Endometrium (tissue), 2 donors: ENCODE results near the gene ICAM2.
"Not testable (repeated sequence)": the region's sequence is repeated elsewhere in the genome, so short reads cannot be mapped to it uniquely, and the experiment has no call there.

Source experiments
- FAIRE-seq: peaks from 2 replicates; lab custom pipeline; 2012; peaks lifted over from hg19 to GRCh38; lab: Jason Lieb, UNC
- donor health status: control.
- donor health status: control.

Gene ICAM2

DNA sequence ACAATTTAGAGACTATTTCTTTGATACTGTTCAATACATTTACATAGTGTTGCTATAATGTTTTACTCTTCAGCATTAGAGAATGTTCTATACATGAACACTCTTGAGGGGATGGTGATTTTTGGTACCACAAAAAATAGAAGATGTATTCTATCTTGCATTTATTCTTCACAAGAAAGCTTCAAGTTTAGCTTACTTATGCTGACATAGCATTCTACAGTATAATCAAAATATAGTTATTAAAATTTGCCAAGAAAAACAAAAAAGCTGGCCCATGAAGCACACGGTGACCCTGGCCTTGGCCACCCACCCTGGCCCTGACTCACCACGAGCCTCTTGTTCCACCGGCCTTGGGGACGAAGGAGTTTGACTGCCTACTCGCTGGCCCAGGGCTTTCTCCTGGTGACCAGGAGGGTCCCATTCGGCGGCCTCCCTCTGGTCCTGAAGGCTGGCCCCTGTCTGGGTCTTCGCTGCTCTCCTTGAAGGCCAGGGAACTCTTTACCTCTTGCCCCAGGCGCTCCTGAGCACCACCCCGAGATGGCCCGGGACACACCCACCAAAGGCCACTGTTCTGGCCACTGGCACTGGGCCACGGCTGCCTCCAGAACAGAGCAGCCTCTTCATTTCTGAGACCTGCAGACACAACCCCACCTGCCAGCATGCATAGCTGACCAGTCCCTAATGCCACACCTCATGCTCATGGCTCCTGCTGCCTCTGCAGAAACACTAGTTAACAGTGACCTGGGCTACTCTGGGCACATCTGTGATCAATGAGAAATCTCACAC is 22.5 kb upstream of the ICAM2 start:
- no peak for FAIRE-seq

DNA sequence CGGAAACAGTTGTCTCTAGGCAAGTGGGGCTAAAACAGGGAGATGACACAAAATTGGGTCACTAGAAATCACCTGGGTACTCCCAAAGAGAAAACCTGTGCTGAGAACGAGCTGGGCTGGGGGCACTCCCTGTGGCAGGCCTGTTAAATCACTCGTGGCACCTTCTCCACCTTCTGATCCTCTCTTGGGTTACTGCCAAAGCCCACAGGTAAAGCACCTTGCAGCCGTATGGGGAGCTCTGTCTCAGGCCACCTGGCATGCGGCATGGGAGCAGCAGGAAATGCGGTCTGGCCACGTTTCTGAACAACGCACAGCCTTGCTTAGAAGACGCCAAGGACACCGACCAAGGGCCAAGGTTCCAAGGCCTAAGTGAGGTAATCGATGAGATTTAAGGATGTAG is 21.5 kb upstream of the ICAM2 start:
- no peak for FAIRE-seq

DNA sequence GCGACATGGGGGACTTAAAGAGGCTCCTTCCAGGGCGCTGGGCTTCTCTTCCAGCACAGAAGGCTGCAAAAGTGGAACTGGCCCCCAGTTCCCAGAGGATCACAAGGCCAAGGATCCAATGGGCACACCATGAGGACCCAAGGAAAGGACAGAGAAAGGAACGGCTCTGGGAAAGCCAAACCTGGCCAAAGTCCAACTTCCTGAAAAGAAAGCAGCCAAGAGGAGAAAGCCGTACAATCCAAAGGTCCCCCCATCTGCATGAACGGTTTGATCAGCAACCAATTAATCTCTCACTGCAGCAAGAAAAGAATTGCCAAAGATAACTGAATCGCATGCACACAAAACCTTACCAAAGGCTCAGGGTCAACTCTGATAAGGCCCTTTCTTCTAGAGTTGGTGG is 19.8 kb upstream of the ICAM2 start:
- FAIRE-seq = no peak

DNA sequence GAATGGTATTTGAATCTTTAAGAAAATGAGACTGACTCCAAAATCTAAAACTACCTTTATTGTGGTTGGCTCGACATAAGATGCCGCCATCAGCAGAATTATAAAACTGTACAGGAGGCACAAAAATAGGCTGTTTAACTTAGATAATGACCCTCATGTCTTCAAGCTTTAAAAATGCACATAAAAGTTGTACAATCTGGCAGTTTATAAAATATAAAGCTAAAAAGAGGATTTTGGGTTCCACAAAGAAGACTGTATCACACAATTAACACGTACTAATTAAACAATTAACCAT is 18.6 kb upstream of the ICAM2 start:
- no peak for FAIRE-seq

DNA sequence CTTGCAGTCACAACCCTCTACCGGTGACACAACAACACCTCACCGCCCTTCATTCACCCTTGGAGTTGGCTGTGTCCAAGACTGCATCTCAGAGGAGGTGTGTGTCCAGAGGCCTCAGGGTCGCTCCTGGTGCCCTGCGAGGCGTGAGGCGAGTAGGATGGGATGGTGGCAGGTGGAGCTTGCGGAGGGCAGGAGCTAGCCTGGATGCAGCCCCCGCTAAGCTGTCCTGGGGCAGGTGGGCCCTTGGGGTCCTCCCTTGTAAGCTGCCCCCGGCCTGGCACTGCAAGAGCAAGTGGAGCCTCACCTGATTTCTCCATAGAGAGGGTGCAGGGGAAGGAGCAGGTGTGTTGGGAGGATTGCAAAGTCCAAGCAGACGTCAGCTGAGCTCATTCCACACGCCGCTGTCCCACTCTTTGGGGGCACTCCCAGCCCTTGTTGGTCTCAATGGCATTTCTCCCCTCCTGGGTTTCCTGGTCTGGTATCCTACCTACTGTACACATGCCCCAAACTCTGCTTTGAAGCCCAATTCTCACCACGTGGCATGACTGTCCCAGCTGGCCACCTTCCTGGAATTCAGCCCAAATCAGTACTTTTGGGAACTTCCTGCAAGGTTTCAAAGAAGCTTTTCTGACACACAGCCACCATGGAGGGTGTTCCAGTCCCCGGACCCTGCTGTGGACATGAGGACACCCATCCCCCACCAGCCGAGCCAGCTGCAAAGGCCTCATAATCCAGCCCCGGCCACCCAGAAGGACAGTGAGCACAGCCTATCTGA is 18.1 kb upstream of the ICAM2 start:
- no peak for FAIRE-seq

DNA sequence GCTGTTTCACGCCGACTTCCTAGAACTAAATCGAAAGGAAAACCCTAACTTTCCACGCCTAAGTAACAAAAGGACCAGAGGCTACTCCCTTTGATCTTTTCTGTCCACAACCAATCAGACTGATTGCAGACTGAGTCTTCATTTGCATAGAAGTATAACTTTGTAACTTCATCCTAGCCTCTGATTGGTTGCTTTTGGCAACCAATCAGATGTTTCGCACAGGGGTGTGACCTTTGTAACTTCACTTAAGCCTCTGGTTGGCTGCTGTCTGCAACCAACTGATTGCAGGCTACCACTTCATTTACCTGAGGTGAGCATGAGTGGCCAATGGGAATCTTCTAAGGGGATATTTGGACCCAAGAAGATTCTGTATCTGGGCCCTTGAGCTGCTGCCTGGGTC is 17.4 kb upstream of the ICAM2 start:
- FAIRE-seq = no peak

DNA sequence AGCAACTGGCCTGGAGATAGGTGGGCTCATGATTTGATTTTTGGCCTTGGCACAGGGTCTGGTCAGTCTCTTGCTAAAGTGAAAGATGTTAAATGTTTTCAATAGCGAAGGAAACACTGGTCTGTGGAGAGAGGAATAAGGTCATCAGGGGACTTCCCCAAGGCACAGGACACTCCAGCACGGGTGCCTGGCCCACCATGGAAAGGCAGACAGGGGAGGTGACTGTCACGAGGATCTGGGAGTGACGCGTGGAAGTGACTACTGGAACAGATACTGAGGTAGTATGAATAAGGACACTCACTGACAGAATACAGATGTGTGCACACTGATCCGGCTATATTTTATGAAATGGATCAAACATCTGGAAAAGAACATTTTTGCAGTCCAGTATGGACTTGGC is 16.7 kb upstream of the ICAM2 start:
- FAIRE-seq = no peak

DNA sequence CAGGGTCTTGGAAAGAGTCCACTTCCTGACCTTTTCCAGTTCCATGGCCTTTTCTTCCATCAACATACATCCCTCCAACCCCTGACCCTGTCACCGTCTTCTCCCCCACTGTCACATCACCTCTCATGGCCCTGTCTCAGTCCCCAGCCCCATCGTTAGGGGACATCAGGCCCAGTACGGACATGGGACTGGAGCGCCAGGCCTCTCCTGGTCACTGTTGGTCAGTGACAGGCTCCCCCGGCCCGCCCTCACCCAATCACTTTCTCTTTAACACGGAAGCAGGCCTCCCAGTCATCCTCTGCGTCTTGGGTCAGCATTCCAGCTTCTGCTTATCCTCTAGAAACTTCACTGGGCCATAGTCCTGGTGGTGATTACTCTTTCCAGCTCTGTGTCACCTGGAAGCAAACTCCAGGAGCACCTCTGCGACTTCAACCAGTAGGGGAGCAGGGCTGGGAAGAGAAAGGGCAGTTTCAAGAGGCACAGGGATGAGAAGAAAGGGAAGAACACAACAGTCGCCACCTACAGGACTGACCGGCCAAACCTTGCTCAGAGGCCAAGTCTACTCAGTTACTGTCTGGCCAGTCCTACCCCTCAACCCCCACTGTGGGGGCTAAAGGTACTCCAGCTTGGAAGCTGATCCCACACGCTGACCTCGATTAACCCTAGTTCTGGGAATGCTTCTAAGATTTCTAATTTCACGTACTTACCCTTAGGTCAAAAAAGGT is 15.9 kb upstream of the ICAM2 start:
- FAIRE-seq = no peak

DNA sequence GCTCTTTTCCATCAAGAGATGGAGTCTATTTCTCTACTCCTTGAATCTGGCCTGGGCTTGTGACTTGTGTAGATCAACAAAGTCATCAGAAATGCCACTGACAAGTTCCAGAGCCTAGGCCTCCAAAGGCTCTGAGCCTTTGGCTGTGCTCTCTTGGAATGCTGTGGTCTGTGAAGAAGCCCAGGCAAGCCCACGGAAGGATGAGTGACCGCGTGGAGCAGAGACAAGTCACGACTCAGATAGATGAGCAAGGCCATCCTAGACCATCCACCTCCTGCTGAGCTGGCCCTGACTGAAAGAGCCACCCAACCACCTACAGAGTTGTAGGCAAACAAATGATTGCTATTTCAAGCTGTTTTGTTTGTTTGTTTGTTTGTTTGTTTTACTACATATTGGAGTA is 11.6 kb upstream of the ICAM2 start:
- FAIRE-seq = no peak

DNA sequence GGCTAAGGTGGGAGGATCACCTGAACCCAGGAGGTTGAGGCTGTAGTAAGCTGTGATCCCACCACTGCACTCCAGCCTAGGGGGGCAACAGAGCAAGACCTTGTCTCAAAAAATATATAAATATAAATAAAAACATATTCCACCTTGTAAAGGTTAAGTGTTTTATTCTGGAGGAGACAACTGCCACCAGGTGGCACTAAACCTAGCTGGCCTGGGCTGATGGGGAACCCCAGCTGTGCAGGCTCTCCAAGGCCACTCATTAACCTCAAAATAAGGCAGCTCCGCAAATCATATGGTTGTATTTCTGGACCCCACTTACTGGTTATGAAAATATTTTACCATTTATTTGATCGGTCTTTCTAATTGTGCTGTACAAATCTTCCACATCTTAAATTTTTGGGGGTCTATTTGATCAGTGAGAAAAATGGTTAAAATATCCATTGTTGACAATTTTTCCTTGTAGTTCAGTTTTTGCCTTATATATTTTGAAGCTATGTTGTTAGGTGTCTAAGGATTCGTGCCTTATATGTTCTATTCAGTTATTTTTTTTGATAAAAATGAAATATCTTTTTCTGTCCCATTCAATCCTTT is 8.5 kb upstream of the ICAM2 start:
- FAIRE-seq = no peak

DNA sequence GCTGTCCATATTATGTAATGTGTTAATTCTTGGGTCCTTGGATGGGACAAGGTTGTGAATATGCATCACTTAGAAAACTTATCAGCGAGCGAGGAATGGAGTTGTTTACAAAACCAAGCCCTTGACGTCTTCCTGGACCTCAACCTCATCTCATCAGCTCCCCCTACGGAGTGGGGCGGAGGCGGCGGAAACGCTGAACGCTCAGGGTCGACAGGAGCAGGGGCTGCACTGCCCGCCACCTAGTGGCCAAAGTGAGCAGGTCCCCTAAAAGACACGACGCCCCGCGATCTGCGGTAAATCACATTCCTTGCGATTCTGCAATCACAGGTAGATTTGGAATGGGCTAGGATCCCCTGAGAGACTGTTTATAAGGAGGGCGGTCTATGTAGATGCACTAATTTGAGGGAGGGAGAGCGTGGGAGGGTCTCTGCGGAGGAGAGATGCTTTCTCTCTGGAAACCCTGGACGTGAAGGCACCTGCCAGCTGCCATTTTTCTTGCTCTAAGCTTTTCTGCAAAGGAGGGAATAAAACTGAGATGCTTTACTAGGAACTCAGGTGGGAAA is 5.4 kb upstream of the ICAM2 start:
- no peak for FAIRE-seq

DNA sequence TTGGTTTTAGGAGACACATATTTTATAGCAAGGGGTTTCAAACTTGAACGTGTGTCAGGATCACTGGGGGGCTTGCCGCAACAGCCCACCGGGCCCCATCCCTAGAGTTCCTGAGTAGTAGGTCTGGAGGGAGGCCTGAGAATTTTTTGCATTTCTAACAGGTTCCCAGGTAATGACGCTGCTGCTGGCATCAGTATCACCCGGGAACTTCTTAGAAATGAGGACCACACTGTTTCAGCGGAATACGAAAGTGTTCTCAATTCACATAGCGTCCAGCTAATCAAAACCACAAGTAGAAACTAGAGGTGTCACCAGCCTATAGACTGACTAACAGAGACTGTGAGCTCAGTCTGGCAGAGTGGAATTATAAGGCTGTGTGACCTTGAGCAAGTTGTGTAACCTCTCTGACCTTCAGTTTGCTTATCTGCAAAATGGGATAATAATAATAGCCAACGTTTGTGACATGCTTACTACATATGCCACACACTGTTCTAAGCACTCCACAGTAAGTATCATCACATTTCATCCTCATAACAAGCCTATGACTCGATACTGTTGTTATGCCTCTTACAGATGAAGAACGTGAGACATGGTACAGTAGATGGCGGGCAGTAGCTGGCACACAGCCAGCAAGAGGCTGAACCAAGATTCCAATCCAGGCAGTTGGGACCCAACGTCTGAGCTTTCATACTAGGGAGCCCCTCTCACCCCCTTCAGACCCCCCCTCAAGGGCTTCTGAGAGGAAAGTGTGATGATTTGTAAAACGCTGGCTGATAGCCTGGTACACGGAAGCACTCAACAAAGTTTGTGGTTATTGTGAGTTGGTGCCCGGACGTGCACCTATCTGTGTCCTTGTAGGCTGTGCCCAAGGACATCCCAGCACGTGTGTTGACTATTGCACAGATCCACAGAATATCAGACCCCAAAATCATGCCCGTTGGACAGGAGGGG is 4.6 kb upstream of the ICAM2 start:
- FAIRE-seq = no peak

DNA sequence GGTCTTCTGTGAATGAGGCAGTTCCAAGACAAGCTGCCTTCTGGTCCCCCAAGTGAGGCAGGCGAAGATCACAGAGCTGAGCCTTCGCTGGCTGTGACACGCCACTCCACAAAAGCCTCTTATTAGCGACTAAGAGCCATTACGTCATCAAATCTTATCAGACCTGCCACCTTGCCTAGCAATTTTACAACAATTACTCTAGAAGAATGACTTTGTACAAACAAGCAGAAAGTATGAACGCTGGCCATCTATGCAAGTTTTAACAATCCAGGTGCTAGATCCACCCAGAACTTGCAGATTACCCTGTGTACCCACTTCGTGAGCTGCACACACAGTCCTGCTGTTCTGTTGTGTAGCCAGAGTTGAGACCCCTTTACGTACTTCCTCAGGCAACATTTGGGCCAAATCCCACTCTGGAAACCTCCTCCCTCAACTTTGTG is 3.8 kb upstream of the ICAM2 start:
- FAIRE-seq = no peak

DNA sequence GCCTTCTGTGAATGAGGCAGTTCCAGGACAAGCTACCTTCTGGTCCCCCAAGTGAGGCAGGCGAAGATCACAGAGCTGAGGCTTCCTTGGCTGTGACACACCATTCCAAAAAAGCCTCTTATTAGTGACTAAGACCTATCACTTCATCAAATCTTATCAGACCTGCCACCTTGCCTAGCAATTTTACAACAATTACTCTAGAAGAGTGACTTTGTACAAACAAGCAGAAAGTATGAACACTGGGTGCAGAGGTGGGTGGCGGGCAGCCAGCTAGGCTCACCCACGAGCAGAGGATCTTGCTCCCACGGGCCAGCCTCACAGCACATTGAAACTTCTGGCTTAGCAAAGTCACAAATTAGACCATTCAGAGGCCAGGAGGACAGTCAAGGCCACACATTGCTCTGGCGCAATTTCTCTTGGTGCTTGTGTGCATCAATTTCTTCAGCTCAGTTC is 2.2 kb upstream of the ICAM2 start:
- no peak for FAIRE-seq

DNA sequence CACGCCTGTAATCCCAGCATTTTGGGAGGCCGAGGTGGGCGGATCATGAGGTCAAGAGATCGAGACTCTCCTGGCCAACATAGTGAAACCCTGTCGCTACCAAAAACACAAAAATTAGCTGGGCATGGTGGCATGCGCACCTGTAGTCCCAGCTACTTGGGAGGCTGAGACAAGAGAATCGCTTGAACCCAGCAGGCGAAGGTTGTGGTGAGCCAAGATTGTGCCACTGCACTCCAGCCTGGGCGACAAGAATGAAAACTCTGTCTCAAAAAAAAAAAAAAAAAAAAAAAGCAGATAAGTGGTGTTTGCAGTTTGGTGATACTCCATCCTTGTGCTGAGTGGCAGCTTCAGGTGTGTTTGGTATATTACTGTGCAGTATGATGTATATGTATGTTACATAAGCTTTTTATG is 877 bp downstream of the ICAM2 start:
- not testable (repeated sequence) for FAIRE-seq

DNA sequence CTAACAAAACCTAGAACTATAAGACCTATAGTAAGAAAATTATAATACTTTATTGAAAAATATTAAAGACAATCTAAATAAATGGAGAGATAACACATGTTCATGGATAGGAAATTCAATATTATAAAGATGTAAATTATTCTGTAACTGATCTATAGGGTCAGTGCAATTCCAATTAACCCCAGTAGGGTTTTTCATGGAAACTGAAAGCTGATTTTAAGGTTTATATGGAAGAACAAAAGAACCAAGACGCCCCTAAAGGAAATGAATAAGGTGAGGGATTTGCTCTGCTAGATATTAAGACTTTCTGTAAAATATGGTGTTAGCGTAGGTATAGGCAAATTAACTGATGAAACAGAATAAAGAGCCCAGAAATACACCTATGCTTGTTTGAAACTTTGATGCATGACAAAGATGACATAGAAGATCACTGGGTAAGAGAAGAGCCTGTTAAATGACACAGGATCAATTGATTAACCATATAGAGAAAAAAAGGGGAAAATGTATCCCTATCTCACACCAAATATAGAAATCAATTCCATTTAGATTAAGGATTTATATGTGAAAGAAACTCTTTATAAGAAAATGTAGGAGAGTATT is 3.0 kb downstream of the ICAM2 start:
- FAIRE-seq = no peak

DNA sequence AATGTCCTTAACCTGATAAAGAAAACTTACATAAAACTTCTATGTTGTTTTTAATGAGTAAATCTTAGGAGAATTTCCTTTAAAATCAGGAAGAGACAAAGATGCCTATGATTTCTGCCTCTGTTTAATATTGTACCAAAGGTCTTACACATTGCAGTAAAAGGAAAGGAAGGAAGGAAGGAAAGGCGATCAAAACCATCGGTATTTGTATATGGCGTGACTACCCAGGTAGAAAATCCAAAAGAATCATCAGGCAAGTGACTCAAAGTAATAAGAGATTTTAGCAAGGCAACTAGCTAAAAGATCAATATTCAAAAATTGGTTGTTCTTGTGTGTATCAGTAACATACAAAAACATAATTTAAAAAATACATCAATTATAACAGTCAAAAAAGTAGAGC is 3.5 kb downstream of the ICAM2 start:
- no peak for FAIRE-seq

DNA sequence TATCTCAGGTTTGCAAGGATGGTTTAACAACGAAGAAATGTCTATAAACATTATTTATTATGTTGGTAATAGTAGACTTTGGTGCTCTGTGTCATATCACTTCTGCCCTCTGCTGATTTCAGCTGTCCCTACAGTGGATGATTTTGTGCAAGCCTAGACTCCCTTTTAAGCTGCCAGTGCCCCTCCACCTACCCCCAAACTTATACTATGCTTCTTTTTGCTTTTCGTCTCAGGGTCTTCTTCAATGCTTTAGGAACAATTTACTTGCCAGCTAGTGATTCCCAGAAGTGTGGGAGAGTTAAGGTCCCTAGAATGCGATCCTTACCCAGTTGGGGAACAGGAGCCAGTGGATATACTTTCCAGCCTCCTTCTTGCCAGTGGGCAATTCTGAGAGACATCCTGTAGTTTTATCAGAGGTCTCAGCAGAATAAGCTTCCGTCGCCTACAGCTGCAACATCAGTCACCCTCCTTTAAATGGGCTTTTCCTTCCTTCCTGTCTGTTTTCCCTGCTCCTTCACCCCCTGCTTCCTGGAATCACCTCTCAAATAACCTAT is 4.1 kb downstream of the ICAM2 start:
- FAIRE-seq = no peak

DNA sequence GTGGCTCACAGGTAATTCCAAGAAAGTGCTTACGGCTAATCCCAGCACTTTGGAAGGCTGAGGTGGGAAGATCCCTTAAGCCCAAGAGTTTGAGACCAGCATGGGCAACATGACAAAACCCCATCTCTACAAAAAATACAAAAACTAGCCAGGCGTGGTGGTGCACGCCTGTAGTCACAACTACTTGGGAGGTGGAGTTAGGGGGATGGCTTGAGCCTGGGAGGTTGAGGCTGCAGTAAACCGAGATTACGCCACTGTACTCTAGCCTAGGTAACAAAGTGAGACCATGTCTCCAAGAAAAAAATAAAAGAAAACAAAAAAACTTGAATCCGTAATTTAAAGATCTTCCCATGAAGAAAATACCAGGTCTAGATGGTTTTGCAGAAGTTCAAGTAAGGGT is 5.0 kb downstream of the ICAM2 start:
- no peak for FAIRE-seq

DNA sequence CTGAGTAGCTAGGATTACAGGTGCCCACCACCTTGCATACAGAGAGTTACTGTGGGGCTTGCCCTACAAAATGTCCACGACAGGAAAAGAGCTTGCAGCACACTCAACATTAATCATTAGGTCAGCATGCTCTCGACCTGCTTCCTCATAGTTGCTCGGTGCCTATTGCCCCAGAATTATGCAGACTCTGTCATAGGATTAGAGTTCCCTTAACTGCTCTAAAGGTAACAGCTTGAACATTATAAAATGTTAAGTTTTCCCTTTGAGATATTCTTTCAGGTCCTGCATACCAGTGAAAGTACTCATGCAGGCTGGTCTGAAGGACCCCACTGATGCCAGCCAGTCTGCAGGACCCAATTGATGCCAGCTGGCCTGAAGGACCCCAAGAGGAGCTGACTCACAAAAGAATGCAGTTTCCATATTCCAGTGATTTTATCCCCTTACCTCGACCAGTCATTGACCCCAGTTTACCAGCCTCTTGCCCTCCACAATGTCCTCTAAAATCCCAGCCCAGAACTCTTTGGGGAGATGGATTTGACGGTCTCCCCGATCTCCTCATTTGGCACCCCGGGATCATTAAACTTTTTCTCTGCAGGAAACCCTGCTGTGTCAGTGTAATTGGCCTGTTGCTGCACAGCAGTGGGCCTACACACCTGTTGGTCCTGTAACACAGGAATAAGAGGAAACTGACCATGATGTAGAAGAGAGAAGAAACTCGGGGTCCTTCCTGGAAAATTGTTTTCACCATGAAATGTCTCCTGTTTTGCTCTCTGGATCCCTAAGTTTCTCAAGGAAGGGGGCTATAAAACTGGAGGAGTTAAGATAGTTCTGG is 10.6 kb downstream of the ICAM2 start:
- no peak for FAIRE-seq
